ENCODE measurements around the gene RRAGC.

The RRAGC gene

DNA sequence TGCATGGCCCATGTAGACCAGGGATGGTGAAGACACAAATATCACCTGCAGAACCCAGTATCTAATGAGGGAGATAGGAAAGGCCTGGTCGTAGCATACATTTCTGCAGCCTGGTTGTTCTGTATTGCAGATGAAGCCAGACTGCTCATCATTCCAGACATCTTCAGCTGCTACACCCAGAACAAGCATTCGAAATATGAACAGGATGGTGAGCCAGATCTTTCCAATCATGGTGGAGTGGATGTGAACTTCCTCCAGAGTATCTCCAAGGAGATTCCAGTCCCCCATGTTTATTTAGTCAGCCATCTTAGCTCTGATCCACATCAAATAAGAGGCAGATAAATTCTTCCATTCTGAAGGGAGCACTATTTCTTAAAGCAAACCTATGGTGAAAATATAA is 16.2 kb upstream of the RRAGC start:
- TF ChIP-seq, protein P1, sequence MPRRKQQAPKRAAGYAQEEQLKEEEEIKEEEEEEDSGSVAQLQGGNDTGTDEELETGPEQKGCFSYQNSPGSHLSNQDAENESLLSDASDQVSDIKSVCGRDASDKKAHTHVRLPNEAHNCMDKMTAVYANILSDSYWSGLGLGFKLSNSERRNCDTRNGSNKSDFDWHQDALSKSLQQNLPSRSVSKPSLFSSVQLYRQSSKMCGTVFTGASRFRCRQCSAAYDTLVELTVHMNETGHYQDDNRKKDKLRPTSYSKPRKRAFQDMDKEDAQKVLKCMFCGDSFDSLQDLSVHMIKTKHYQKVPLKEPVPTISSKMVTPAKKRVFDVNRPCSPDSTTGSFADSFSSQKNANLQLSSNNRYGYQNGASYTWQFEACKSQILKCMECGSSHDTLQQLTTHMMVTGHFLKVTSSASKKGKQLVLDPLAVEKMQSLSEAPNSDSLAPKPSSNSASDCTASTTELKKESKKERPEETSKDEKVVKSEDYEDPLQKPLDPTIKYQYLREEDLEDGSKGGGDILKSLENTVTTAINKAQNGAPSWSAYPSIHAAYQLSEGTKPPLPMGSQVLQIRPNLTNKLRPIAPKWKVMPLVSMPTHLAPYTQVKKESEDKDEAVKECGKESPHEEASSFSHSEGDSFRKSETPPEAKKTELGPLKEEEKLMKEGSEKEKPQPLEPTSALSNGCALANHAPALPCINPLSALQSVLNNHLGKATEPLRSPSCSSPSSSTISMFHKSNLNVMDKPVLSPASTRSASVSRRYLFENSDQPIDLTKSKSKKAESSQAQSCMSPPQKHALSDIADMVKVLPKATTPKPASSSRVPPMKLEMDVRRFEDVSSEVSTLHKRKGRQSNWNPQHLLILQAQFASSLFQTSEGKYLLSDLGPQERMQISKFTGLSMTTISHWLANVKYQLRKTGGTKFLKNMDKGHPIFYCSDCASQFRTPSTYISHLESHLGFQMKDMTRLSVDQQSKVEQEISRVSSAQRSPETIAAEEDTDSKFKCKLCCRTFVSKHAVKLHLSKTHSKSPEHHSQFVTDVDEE (CRISPR knock-in tag; IDR thresholded peaks at IDR 0.05) = no peak
- no peak for TF ChIP-seq ZNF565 (CRISPR knock-in tag; conservative IDR thresholded peaks at IDR 0.05; ENCODE audit: low read depth)
- ATAC-seq = no peak

GRCh38 chr1:38873027-38873969 is 13.7 kb upstream of the RRAGC start, which contains the start of gene MYCBP:
MYCBP (minus strand) TSS chr1:38873348; CDS start chr1:38873305, 43 bp downstream.
- peak; percentile 71; the same call in 1 of the 2 replicates for TF ChIP-seq ZFP3 (CRISPR knock-in tag; IDR thresholded peaks at IDR 0.05)
- no peak for TF ChIP-seq GLIS3 (CRISPR knock-in tag; IDR thresholded peaks at IDR 0.05)
- peak; percentile 99 for ATAC-seq

DNA sequence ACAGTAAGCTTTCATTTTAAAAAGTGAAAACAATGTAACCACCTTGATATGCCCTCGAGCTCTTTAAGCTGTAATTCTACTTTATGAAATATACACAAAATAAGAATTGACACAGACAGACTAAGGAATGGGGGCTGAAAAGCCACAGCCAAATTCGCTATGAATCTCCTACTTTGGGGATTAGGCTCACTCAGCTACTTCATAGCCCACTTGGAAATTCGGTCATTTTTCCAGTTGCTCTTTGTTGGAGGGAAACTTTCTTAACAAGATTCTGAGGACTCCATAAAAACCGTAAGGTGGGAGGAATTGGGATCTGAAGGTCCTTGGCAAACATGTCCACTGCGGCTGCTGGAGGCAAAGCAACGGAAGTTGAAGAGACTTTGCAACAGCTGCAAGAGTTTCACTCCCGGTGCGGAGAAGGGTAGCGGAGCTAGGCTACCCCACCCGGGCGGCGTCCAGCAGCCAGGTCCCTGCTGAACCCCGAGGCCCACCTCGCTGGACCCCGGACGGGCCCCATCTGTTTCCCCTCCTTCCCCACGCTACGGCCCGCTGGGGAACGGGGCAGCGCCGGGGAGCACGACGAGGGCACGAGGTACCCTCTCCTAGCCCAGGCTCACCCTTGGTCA is 12.9 kb upstream of the RRAGC start:
- TF ChIP-seq OSR1 (CRISPR knock-in tag; IDR thresholded peaks at IDR 0.05) = no peak
- no peak for TF ChIP-seq ESRRG (CRISPR knock-in tag; IDR thresholded peaks at IDR 0.05)
- TF ChIP-seq CSDC2 (CRISPR knock-in tag; IDR thresholded peaks at IDR 0.05) = no peak
- TF ChIP-seq ZFP3 (CRISPR knock-in tag; IDR thresholded peaks at IDR 0.05) = no peak
- no peak for TF ChIP-seq GLIS3 (CRISPR knock-in tag; IDR thresholded peaks at IDR 0.05)
- no peak for TF ChIP-seq ZFP30 (CRISPR knock-in tag; IDR thresholded peaks at IDR 0.05)
- no peak for TF ChIP-seq CREB5 (CRISPR knock-in tag; IDR thresholded peaks at IDR 0.05; ENCODE audit: low read depth)
- no peak for TF ChIP-seq ISL1 (CRISPR knock-in tag; IDR thresholded peaks at IDR 0.05)
- TF ChIP-seq, protein P2, sequence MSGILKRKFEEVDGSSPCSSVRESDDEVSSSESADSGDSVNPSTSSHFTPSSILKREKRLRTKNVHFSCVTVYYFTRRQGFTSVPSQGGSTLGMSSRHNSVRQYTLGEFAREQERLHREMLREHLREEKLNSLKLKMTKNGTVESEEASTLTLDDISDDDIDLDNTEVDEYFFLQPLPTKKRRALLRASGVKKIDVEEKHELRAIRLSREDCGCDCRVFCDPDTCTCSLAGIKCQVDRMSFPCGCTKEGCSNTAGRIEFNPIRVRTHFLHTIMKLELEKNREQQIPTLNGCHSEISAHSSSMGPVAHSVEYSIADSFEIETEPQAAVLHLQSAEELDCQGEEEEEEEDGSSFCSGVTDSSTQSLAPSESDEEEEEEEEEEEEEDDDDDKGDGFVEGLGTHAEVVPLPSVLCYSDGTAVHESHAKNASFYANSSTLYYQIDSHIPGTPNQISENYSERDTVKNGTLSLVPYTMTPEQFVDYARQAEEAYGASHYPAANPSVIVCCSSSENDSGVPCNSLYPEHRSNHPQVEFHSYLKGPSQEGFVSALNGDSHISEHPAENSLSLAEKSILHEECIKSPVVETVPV (CRISPR knock-in tag; IDR thresholded peaks at IDR 0.05) = no peak
- ATAC-seq = peak; percentile 49

GRCh38 chr1:38870996-38871395 is 11.4 kb upstream of the RRAGC start:
- ATAC-seq = no peak
- TF ChIP-seq ZNF8 (CRISPR knock-in tag; IDR thresholded peaks at IDR 0.05) = no peak

- TF ChIP-seq BACH2 (CRISPR knock-in tag; IDR thresholded peaks at IDR 0.05; ENCODE audit: borderline replicate concordance) = no peak
- no peak for TF ChIP-seq RARB (CRISPR knock-in tag; IDR thresholded peaks at IDR 0.05)
- no peak for TF ChIP-seq CREB5 (CRISPR knock-in tag; IDR thresholded peaks at IDR 0.05; ENCODE audit: low read depth)
- no peak for TF ChIP-seq ZNF70 (CRISPR knock-in tag; IDR thresholded peaks at IDR 0.05)
- TF ChIP-seq, protein P2 (CRISPR knock-in tag; IDR thresholded peaks at IDR 0.05) = no peak
- no peak for TF ChIP-seq SNAI2 (CRISPR knock-in tag; IDR thresholded peaks at IDR 0.05)
- no peak for TF ChIP-seq ZFP3 (CRISPR knock-in tag; IDR thresholded peaks at IDR 0.05)
- TF ChIP-seq, protein P1 (CRISPR knock-in tag; IDR thresholded peaks at IDR 0.05) = no peak
- no peak for ATAC-seq
These were observed 7.6 kb upstream of the RRAGC start for GRCh38 chr1:38867208-38867607.
